RWPE1 (cell line): ENCODE data around the gene CRYZ.

Source experiments
- CTCF ChIA-PET: fragments of 350-600 bp; sonication (Branson Sonifier 250); formaldehyde crosslinking; extraction: SDS; loops from one replicate; lab custom pipeline; 2021; lab: Yijun Ruan, JAX
- POLR2A ChIA-PET: fragments of 400-600 bp; formaldehyde crosslinking; extraction: SDS; loops from one replicate; lab custom pipeline; 2020; ENCODE audit warnings: antibody characterized with exemption; ENCODE audit not compliant: low non-redundant PET; lab: Yijun Ruan, JAX
- DNase-seq: peaks from one replicate; pipeline ENCODE4 v3.0.0; 2012; ENCODE audit warnings: low spot score
- H3K27ac ChIP-seq: fragments of 450-650 bp; 2 replicates; pipeline ENCODE4 v1.5.1; 2017
- TF ChIP-seq, protein P1 (sequence below): fragments of 450-650 bp; conservative IDR thresholded peaks from 2 replicates; pipeline ENCODE4 v1.5.1; 2017; ENCODE audit warnings: low read depth, mild to moderate bottlenecking

The CRYZ gene

DNA sequence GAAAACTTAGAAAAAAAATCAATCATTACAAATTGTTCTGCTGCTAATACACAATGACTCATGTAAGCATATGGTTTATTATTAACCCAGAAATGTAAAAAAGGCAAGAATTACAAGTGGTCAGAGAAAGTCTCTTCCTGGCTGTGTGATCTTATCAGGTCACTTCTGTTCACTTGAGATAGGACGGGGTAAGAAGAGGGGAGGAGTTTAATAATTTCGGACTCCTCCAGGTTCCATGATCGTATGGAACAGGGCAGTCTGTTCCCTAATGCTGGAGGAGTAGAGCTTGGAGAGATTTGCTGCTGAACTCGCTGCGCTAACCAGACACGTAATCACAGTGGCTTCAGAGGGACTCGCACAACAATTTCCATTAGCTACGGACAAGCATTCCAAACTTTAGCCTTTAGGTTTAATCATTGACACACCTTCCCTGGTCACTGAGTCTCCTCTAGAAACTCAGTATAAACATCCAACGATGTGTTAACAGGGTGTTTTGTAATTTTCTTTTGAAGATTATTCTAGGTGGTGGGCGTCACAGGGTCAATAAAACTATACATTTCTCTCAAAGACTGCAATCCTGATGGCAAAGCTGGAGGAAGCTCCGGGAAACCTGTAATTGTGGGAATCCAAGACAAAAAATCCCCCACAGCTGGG lies 1.3 kb downstream of the CRYZ start:
- TF ChIP-seq, protein P1, sequence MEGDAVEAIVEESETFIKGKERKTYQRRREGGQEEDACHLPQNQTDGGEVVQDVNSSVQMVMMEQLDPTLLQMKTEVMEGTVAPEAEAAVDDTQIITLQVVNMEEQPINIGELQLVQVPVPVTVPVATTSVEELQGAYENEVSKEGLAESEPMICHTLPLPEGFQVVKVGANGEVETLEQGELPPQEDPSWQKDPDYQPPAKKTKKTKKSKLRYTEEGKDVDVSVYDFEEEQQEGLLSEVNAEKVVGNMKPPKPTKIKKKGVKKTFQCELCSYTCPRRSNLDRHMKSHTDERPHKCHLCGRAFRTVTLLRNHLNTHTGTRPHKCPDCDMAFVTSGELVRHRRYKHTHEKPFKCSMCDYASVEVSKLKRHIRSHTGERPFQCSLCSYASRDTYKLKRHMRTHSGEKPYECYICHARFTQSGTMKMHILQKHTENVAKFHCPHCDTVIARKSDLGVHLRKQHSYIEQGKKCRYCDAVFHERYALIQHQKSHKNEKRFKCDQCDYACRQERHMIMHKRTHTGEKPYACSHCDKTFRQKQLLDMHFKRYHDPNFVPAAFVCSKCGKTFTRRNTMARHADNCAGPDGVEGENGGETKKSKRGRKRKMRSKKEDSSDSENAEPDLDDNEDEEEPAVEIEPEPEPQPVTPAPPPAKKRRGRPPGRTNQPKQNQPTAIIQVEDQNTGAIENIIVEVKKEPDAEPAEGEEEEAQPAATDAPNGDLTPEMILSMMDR: no peak
- DNase-seq: no peak
- ChIA-PET CTCF (no interaction called here), POLR2A (no interaction called here)
- no peak overlapping the region for H3K27ac ChIP-seq

GRCh38 chr1:74729741-74730478 lies 2.9 kb downstream of the CRYZ start:
- H3K27ac ChIP-seq: no peak overlapping the region
- ChIA-PET POLR2A (no interaction called here), CTCF (no interaction called here)
- TF ChIP-seq, protein P1: no peak
- peak; percentile 36 for DNase-seq

GRCh38 chr1:74728736-74729135 lies 4.1 kb downstream of the CRYZ start:
- TF ChIP-seq, protein P1: no peak
- POLR2A ChIA-PET: no interaction called here
- no peak for DNase-seq
- no peak overlapping the region for H3K27ac ChIP-seq
- CTCF ChIA-PET: no interaction called here

GRCh38 chr1:74726063-74726462 lies 6.8 kb downstream of the CRYZ start:
- ChIA-PET POLR2A (no interaction called here), CTCF (interaction anchor here (0.6 kb wide), 1 partner anchor 322 kb away, joined by 3 read pairs; no protein-coding TSS in a partner anchor)
- H3K27ac ChIP-seq: no peak overlapping the region
- no peak for DNase-seq
- TF ChIP-seq, protein P1: no peak

GRCh38 chr1:74717626-74718025 lies 15.2 kb downstream of the CRYZ start:
- TF ChIP-seq, protein P1: no peak
- ChIA-PET CTCF (no interaction called here), POLR2A (no interaction called here)
- no peak overlapping the region for H3K27ac ChIP-seq
- DNase-seq: no peak

GRCh38 chr1:74716822-74717221 lies 16.0 kb downstream of the CRYZ start:
- POLR2A ChIA-PET: no interaction called here
- TF ChIP-seq, protein P1: no peak
- no peak overlapping the region for H3K27ac ChIP-seq
- CTCF ChIA-PET: no interaction called here
- DNase-seq: no peak
